Epithelial cell of proximal tubule (primary cell): ENCODE measurements around the gene CLOCK. TPM values are rescaled to one million over a fixed set of nuclear protein-coding genes. Genes with fewer than 3 reads are reported as not detected.

Source experiments
- DNase-seq: peaks from one replicate; pipeline ENCODE4 v3.0.0-alpha.2; 2011; ENCODE audit warnings: low read depth
- H3K4me3 ChIP-seq: 2 replicates; pipeline ENCODE4 v1.5.1; 2011; ENCODE audit warnings: low read depth, mild to moderate bottlenecking, low read length
- total RNA-seq: library from RNA; depleted of rRNA; stranded (reverse); fragments of >200 nt; gene quantifications from 2 replicates; pipeline ENCODE4 v1.2.3, GENCODE V29; 2015
- TF ChIP-seq, protein P1 (sequence below): conservative IDR thresholded peaks from 2 replicates; pipeline ENCODE4 v1.5.1; 2012; ENCODE audit warnings: low read depth, mild to moderate bottlenecking, low read length

CLOCK gene
- total RNA-seq, 1 donor from 2014 or later: 9.2 TPM

DNA sequence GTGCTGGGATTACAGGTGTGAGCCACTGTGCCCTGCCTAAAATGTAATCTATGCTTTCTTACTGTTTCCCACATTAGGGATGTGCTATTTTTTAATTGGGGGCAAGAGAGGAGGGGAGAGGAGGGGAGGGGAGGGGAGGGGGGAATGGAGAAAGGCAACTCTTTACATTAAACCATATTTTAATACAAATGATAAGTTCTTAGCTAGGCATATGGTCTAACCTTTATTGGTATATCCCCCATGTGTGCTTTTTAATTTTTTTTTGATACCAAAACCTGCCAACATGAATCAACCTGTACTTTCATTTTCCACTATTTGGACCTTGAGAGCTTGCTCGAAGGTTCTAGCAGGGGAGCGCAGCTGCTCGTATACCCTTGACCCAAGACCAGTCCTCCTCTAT, 6.4 kb downstream of the CLOCK start:
- no peak overlapping the region for H3K4me3 ChIP-seq
- no peak for DNase-seq
- TF ChIP-seq, protein P1, sequence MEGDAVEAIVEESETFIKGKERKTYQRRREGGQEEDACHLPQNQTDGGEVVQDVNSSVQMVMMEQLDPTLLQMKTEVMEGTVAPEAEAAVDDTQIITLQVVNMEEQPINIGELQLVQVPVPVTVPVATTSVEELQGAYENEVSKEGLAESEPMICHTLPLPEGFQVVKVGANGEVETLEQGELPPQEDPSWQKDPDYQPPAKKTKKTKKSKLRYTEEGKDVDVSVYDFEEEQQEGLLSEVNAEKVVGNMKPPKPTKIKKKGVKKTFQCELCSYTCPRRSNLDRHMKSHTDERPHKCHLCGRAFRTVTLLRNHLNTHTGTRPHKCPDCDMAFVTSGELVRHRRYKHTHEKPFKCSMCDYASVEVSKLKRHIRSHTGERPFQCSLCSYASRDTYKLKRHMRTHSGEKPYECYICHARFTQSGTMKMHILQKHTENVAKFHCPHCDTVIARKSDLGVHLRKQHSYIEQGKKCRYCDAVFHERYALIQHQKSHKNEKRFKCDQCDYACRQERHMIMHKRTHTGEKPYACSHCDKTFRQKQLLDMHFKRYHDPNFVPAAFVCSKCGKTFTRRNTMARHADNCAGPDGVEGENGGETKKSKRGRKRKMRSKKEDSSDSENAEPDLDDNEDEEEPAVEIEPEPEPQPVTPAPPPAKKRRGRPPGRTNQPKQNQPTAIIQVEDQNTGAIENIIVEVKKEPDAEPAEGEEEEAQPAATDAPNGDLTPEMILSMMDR: no peak

DNA sequence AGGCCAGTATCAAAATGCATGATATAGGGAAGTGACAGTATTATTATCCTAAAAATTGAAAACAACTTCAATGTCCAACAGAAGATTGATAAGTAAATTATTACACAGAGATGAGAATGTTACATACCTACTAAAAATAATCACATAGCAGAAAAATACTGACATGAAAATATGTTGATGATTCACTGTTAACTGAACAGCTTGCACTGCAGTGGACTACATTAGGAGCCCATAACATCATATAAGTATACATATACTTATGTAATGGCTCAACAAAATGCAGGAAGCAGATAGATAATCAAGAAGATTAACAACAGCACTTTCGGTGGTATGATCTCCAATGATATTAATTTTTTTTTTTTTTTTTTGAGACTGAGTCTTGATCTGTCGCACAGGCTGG, 7.1 kb downstream of the CLOCK start:
- no peak overlapping the region for H3K4me3 ChIP-seq
- TF ChIP-seq, protein P1: no peak
- no peak for DNase-seq

- H3K4me3 ChIP-seq: no peak overlapping the region
- TF ChIP-seq, protein P1: no peak
- DNase-seq: no peak
These were observed 8.2 kb downstream of the CLOCK start for GRCh38 chr4:55538531-55538930.

DNA sequence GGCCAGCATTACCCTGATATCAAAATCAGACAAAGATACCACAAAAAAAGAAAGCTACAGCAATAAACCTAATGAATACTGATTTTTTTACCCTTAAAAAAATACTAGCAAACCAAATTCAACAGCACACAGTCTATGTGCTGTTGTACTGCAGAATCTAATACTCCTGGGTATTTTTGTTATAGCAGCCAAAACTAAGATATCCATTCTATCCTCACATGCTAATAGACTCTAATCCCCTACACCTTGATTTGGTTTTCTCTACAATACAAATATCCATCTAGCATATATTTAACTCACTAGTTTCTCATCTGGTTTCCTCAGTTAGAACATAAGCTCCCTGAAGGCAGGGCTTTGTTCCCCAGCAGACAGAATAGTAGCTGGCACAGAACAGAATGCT, 12.4 kb downstream of the CLOCK start:
- TF ChIP-seq, protein P1: no peak
- no peak for DNase-seq
- H3K4me3 ChIP-seq: no peak overlapping the region

DNA sequence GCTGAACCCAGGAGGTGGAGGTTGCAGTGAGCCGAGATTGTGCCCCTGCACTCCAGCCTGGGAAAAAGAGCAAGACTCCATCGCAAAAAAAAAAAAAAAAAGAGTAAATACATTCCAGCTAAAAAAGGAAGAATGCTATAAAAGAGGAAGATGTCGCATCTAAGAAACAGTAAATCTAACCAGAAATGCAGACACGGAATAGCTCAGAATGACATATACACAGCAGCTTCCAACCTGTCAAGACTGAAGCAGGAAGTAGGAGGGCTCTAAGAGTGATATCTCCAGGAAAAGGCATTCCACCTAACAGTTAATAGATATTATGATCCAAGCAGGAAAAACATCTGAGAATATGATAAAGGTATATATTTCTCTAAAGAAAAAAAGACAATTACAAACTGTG, 16.0 kb downstream of the CLOCK start:
- no peak for DNase-seq
- TF ChIP-seq, protein P1: no peak
- no peak overlapping the region for H3K4me3 ChIP-seq

DNA sequence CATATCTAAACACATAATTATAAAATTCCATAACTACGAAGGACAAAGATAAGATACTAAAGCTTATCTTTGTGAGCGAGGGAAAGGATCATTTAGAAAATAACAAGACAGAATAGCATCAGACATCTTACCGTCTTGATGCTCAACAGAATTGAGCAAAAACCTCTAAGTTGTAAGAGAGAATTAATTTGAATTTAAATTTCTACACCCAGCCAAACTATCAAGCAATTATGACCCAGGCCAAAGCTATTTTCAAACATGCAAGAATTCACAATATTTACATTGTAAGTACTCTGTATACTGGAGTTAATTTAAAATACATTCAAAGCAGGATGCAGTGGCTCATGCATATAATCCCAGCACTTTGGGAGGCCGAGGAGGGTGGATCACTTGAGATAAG, 16.5 kb downstream of the CLOCK start:
- no peak for DNase-seq
- TF ChIP-seq, protein P1: no peak
- no peak overlapping the region for H3K4me3 ChIP-seq

- no peak overlapping the region for H3K4me3 ChIP-seq
- TF ChIP-seq, protein P1: no peak
- no peak for DNase-seq
These were observed 18.2 kb downstream of the CLOCK start for GRCh38 chr4:55528491-55528890.
